K562 (cell line): ENCODE results near the gene LATS1. TPM values are rescaled to one million over a fixed set of nuclear protein-coding genes. Genes with fewer than 3 reads are reported as not detected.

Experiments
- CHCHD3 ChIP-seq: fragments of 250-450 bp; sonication (Bioruptor Pico); IDR thresholded peaks from 2 replicates; pipeline ENCODE4 v2.1.2; 2022; ENCODE audit warnings: mild to moderate bottlenecking
- E2F1 ChIP-seq: sonication (generic); formaldehyde crosslinking; IDR thresholded peaks from 2 replicates; pipeline ENCODE4 v1.8.1; 2023; ENCODE audit warnings: mild to moderate bottlenecking, missing genetic modification reagents, moderate library complexity
- FUS ChIP-seq: fragments of 200-400 bp; formaldehyde crosslinking; optimal IDR thresholded peaks from 2 replicates; pipeline ENCODE3; 2017; ENCODE audit warnings: low read depth, low read length
- GATAD2A ChIP-seq: fragments of 450-650 bp; IDR thresholded peaks from 2 replicates; pipeline ENCODE4 v1.6.1; 2017
- KAT7 ChIP-seq: sonication (generic); formaldehyde crosslinking; IDR thresholded peaks from 2 replicates; pipeline ENCODE4 v1.8.0; 2022; ENCODE audit warnings: missing genetic modification reagents, mild to moderate bottlenecking, borderline replicate concordance
- MAFG ChIP-seq: fragments of 450-650 bp; conservative IDR thresholded peaks from 2 replicates; pipeline ENCODE4 v1.6.1; 2016; ENCODE audit warnings: missing genetic modification characterization, missing compliant biosample characterization
- MCM2 ChIP-seq: fragments of 450-650 bp; IDR thresholded peaks from 2 replicates; pipeline ENCODE4 v1.6.1; 2017; ENCODE audit warnings: low read depth, mild to moderate bottlenecking
- MXD1 ChIP-seq: fragments of 250-450 bp; sonication (Bioruptor Pico); IDR thresholded peaks from 2 replicates; pipeline ENCODE4 v1.8.0; 2021; ENCODE audit warnings: borderline replicate concordance, mild to moderate bottlenecking, moderate library complexity; ENCODE audit not compliant: poor library complexity, severe bottlenecking
- MYNN ChIP-seq, 2 experiments: sonication (generic); formaldehyde crosslinking in 1 of 2; IDR thresholded peaks; 2 replicates each; pipeline versions ENCODE4 v1.5.0 to v1.6.1; 2016 to 2020; ENCODE audit warnings: antibody characterized with exemption in 1 of 2, missing genetic modification reagents in 1 of 2
- NFXL1 ChIP-seq: fragments of 450-650 bp; formaldehyde crosslinking; IDR thresholded peaks from 2 replicates; pipeline ENCODE4 v1.4.0; 2021; ENCODE audit warnings: mild to moderate bottlenecking
- NRF1 ChIP-seq, 2 experiments: fragments of 450-650 bp; IDR thresholded peaks in 1 of 2; conservative IDR thresholded peaks in 1 of 2; 2 replicates each; pipeline ENCODE4 v1.6.1; 2014; ENCODE audit warnings: mild to moderate bottlenecking in 2 of 2
- POLR3G ChIP-seq: IDR thresholded peaks from 2 replicates; pipeline ENCODE4 v1.6.1; 2011; ENCODE audit not compliant: insufficient read length, insufficient replicate concordance; ENCODE audit errors: extremely low read depth
- RBBP5 ChIP-seq: fragments of 200-600 bp; sonication (generic); IDR thresholded peaks from 2 replicates; pipeline ENCODE4 v1.6.1; 2012; ENCODE audit warnings: borderline replicate concordance, mild to moderate bottlenecking, low read length, control low read depth, inconsistent platforms; ENCODE audit not compliant: insufficient read depth, poor library complexity, severe bottlenecking
- RBM17 ChIP-seq: fragments of 200-400 bp; formaldehyde crosslinking; IDR thresholded peaks from 2 replicates; pipeline ENCODE4 v1.6.1; 2017; ENCODE audit warnings: low read depth, mild to moderate bottlenecking, low read length, borderline replicate concordance
- ZBTB7A ChIP-seq: IDR thresholded peaks from 2 replicates; pipeline ENCODE4 v1.6.1; 2011; ENCODE audit warnings: low read depth, mild to moderate bottlenecking, low read length, moderate library complexity, borderline replicate concordance; ENCODE audit not compliant: control insufficient read depth
- polyA plus RNA-seq, 8 experiments: library from polyadenylated mRNA; depleted of rRNA in 4 of 8; stranded (reverse) in 5 of 8; unstranded in 3 of 8; fragments of >200 nt; fragmentation: Nextera tagmentation in 2 of 8; fragmentation: Illumina TruSeq in 1 of 8; extraction: Ambion mirVana in 2 of 8; extraction: Trizol in 1 of 8; gene quantifications; 2 replicates each; pipeline versions ENCODE4 v1.2.1 to v1.2.3, GENCODE V29; 2011 to 2014; ENCODE audit warnings: inconsistent platforms in 1 of 8, missing spikeins in 1 of 8
- total RNA-seq, 7 experiments: library from RNA; depleted of rRNA in 6 of 7; stranded (reverse); fragments of >200 nt in 6 of 7; fragmentation: Illumina TruSeq in 2 of 7; extraction: Trizol in 2 of 7; gene quantifications; 2 replicates each; pipeline versions ENCODE4 v1.2.1 to v1.2.3, GENCODE V29; 2011 to 2021; ENCODE audit warnings: low replicate concordance in 1 of 7
- TF ChIP-seq, protein P1 (sequence below): fragments of 250-450 bp; sonication (Bioruptor Pico); IDR thresholded peaks from 2 replicates; pipeline ENCODE4 v1.8.0; 2021; ENCODE audit warnings: moderate library complexity, mild to moderate bottlenecking, inconsistent platforms
- TF ChIP-seq, protein P2 (sequence below): fragments of 450-650 bp; IDR thresholded peaks from 2 replicates; pipeline ENCODE4 v1.6.1; 2017; ENCODE audit warnings: antibody characterized with exemption, mild to moderate bottlenecking
- TF ChIP-seq, protein P3 (sequence below): fragments of 250-450 bp; sonication (Bioruptor Pico); IDR thresholded peaks from 2 replicates; pipeline ENCODE4 v1.5.0; 2022; ENCODE audit warnings: mild to moderate bottlenecking

LATS1 gene
- total and polyA plus RNA-seq, 9 of the 15 experiments (the other 6 are each of a cell fraction or from before 2014, with no cell fraction given) = 5.0 to 36.3 (median 18.4) TPM

DNA sequence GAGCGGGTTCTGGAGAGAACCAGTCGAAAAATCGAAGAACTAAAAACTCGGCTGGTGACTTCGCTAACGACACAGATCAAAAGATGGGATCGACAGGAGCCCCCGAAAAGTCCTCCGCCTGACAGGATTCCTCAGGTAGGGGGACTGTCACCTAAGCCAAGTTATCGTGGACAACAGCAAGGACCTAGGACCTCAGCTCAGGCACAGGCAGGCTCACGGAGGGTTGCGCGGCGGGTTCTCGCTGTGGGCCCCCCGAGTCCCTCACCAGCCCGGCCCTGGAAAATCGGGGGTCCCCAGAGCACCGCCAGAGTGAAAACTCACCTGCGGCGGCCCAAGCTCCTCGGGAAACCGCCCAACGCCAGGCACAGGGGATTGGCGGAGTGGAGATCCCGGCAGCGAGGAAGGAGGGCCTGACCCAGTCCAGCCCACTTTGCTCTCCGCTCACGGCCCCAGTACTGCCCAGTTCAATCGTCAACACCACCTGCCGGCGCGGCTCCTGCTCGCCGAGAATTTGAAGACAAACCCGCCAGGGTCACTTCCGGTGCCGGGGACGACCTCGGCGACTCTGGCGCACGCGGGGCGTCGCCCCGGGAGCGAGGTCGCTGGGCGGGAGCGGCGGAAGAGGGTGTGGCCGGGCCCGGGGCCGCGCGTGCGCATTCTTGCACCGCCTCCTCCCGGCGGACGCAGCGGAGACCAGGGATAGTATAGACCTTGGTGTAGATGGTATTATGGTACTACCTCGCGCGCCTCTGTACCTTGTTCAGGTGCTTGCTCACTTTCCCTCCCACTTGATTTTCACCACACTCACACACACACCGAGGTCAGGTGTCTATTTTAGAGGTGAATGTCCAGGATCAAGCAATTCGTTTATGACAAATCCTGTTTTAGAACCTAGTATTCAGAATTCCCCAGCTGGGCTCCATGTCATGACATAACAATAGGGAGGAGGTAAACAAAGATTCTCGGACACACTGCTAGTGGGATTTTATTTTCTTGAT is 69.5 kb downstream of the LATS1 start, which contains the start of gene KATNA1 (continued):
- TF ChIP-seq CHCHD3 (CRISPR knock-in tag) (no peak), FUS (no peak), MXD1 (CRISPR knock-in tag) (no peak), POLR3G (no peak), RBBP5 (peak; percentile 98), E2F1 (peak; percentile 84), ZBTB7A (peak; percentile 81), MCM2 (no peak), KAT7 (CRISPR knock-in tag) (peak; percentile 92), NFXL1 (CRISPR knock-in tag) (no peak), NRF1 (conservative IDR thresholded peaks at IDR 0.05 in 1 of 2, IDR thresholded peaks at IDR 0.05 in 1 of 2) (peak; percentile 96 to 97), MYNN (IDR thresholded peaks at IDR 0.05) (no peak), MYNN (CRISPR knock-in tag; IDR thresholded peaks at IDR 0.05) (no peak), GATAD2A (peak; percentile 67; the same call in 1 of the 2 replicates), RBM17 (no peak), MAFG (tag) (no peak)
- TF ChIP-seq, protein P1, sequence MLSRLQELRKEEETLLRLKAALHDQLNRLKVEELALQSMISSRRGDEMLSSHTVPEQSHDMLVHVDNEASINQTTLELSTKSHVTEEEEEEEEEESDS = no peak
- TF ChIP-seq, protein P2, sequence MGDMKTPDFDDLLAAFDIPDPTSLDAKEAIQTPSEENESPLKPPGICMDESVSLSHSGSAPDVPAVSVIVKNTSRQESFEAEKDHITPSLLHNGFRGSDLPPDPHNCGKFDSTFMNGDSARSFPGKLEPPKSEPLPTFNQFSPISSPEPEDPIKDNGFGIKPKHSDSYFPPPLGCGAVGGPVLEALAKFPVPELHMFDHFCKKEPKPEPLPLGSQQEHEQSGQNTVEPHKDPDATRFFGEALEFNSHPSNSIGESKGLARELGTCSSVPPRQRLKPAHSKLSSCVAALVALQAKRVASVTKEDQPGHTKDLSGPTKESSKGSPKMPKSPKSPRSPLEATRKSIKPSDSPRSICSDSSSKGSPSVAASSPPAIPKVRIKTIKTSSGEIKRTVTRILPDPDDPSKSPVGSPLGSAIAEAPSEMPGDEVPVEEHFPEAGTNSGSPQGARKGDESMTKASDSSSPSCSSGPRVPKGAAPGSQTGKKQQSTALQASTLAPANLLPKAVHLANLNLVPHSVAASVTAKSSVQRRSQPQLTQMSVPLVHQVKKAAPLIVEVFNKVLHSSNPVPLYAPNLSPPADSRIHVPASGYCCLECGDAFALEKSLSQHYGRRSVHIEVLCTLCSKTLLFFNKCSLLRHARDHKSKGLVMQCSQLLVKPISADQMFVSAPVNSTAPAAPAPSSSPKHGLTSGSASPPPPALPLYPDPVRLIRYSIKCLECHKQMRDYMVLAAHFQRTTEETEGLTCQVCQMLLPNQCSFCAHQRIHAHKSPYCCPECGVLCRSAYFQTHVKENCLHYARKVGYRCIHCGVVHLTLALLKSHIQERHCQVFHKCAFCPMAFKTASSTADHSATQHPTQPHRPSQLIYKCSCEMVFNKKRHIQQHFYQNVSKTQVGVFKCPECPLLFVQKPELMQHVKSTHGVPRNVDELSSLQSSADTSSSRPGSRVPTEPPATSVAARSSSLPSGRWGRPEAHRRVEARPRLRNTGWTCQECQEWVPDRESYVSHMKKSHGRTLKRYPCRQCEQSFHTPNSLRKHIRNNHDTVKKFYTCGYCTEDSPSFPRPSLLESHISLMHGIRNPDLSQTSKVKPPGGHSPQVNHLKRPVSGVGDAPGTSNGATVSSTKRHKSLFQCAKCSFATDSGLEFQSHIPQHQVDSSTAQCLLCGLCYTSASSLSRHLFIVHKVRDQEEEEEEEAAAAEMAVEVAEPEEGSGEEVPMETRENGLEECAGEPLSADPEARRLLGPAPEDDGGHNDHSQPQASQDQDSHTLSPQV = peak; percentile 71
- TF ChIP-seq, protein P3, sequence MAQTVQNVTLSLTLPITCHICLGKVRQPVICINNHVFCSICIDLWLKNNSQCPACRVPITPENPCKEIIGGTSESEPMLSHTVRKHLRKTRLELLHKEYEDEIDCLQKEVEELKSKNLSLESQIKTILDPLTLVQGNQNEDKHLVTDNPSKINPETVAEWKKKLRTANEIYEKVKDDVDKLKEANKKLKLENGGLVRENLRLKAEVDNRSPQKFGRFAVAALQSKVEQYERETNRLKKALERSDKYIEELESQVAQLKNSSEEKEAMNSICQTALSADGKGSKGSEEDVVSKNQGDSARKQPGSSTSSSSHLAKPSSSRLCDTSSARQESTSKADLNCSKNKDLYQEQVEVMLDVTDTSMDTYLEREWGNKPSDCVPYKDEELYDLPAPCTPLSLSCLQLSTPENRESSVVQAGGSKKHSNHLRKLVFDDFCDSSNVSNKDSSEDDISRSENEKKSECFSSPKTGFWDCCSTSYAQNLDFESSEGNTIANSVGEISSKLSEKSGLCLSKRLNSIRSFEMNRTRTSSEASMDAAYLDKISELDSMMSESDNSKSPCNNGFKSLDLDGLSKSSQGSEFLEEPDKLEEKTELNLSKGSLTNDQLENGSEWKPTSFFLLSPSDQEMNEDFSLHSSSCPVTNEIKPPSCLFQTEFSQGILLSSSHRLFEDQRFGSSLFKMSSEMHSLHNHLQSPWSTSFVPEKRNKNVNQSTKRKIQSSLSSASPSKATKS (CRISPR knock-in tag) = no peak
